HG03439 (cell line): ENCODE results near the gene ANKRD13B.

ENCODE experiments used
- ATAC-seq: cut with Tn5 transposase; IDR thresholded peaks from one replicate; pipeline ENCODE4 v1.9.1; 2021; ENCODE audit warnings: mild to moderate bottlenecking, moderate library complexity; ENCODE audit not compliant: unreplicated experiment

ANKRD13B gene

DNA sequence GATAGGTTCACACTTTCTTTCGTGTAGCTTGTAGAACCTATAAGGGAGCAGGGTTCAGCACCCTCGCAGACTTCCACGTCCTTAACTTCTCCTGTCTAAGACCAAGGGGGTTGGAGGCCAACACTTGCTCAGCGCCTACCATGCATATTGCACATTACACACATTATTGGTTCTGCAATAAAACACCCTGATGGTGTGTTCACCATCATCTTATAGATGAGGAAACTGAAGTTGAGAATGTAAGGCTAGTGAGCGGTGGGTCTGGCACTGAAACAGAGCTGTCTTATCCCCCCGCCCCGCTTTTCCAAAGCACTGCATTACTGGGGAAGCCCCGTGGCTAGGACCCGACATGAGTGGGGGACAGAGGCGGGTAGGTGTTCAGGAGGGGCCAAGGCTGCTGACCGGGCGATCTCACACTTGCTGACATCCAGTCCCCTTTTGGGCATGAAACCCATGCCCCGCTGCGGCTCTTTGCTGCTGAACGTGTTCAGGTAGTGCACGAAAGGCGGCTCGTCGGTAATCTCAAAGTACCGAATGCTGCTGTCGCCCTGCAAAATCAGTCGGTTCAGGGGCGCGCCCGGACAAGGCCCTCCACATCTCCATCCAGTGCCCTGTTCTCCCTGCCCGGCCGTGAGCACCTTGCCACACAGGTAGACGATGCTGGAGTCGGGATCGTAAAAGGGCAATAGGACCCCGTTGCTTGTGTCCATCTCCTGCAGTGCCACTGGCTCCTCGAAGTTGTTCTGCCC lies 23.5 kb downstream of the ANKRD13B start:
- no peak for ATAC-seq

- ATAC-seq, result peak; percentile 45
These were observed 24.2 kb downstream of the ANKRD13B start for GRCh38 chr17:29617125-29617480.

- ATAC-seq, result peak; percentile 4
These were observed 24.7 kb downstream of the ANKRD13B start for GRCh38 chr17:29617481-29618271.

DNA sequence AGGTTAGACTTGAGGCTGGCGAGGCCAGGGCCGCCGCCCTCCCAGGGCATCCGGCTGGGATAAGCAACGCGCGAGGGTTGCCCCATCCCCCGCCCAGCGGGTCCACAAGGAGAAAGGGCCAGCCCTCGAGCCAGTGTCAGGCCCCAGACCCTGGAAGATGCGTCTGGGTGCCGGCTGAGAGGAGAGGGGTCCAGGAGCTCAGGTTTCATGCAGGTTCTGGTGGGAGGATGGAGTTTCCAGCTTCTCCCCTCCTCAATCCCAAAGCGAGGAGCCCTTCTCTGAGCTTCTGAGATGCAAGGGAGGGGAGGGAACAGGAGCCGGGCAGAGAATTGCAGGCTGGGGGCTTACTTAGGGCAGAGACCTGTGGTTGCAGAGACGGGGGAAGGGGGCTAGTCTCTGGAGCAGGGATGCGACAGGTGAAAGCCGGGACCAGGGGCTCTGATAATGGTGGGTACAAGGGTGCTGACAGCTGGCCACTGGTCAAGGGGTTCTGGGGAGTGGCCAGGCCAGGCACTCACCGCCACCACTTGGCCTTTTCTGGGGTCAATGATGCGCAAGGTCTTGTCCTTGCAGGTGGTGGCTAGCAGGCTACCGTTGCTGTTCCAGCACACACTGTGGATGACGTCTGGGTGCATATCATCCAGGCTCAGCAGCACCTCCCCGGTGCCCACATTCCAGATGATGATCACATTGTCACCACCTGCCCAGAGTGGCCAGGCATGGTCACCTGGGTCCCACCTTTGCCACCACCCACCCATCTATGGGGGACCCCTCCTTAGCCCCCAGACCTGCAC lies 25.5 kb downstream of the ANKRD13B start:
- ATAC-seq, result no peak

DNA sequence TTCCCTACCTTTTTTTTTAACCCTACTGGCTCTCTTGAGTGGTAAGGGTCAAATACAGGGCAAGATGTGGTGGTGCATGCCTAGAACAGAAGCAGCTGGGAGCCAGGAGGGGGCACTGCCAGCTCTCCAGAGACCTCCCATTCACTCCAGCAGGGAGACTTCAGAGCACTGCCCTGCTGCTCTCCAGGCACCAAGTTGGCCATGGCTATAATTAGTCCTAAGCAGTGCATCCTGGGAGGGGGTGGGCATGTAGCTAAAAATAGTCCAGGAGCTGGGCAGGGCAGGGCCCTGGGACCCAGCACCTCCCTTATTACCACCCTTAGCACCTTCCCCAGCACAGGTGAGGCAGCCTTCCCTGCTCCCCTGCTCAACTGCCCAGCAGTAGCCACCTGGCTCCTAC lies 26.3 kb downstream of the ANKRD13B start:
- ATAC-seq, result no peak

DNA sequence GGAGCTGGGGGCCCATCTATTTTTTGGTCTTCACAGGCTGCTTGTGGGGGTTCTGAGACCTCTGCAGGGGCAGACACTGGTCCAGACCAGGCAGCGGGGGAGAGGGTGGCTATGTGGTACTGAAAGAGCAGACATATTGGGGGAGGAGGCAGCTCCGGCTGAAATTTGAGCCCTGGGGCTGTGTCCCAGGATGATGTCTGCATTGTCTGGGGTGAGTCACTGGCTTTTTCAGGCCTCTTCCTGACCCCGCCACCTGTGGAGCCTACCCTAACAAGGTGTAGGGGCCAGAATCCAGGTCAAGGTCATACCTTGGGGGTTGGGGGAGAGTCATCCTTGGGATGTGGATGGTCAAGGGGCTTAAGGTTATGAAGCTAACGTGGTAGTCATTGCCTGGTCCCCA lies 27.3 kb downstream of the ANKRD13B start:
- ATAC-seq, result no peak

- no peak for ATAC-seq
These were observed 28.0 kb downstream of the ANKRD13B start for GRCh38 chr17:29620779-29621500.

DNA sequence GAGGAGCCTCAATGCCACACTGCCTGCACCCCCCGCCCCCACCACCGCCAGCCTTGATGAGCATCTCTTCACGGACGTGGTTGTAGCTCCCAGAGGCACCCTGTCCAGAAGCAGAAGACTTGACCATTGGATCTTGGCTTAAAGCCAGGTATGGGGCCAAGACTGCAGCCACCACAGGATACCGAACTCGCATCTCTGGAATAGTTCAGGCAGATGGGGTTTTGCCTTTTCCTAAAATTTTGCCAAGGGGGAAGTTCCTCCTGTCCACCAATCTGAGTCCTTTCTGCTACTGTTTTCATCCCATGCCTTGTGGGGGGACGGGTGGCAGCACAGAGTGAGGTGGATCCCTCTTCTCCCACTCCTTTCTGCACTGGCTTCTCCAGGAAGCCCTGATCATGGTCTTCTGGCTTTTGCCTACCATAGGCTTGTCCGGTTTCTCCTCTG lies 28.8 kb downstream of the ANKRD13B start:
- ATAC-seq, result no peak

DNA sequence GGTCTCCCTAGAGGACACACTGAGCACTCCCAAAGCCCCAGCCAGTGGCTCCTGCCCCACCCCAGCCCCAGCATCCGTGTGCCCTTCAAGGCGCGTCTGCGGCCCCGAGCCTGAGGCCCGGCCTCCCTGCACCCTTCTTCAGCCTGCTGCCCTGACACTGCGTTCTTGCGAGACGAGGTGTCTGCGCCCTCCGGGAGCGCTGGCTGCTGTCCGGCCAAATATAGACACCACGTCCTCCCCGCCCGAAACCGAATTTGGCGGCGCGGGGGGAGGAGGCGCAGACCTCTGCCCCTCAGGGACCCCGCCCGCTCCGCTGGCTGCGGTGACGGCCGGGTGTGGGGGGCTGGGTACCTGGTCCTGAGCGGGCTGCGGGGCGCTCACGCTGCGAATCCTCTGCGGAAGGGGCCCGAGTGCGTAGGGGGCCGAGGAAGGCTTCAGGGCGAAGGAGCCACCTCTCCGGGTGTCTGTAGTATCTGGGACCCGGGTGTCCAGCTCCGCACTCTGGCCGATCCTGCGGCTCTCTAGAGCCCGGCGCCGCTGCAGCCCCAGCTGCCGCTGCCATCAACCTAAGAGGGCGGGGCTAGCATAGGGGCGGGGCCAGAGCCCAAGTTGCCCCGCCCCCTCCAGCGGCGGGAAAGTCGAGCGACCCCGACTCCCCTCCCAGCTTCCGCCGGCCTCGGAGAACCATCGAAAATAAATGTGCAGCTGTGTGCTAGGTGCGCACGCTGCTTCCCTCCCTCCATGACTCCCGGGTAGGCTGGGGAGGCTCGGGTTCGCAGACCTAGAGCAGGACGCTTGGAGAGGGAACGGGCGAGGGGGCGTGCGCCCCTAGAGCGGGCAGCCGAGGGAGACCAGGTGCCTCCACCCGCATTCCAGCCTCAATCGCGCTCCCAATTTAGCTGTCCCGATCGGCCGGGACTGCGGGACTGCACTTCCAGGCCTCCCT lies 29.7 kb downstream of the ANKRD13B start, which contains the start of gene CORO6:
Gene CORO6, minus strand, starts transcription at position 576 of the 946 bp plus-strand sequence. CDS start 1,491 bp downstream, outside the sequence.
- ATAC-seq, result peak; percentile 47

DNA sequence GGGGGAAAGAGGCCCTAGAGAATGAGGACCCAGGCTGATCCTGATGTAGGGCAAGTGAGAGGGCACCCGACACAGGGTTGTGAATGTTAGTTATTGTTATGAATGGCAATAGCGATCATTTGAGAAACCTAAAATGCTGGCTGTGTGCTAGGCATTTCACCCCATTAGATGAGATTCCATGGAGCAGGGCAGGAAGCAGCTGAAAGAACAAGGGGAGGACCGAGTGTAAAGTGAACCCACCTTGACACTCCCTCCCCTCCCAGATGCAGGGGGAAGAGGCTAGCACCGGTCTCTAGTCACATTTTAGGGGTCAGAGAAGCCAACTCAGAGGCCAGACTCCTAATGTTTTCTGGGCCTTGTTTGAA lies 30.3 kb downstream of the ANKRD13B start:
- no peak for ATAC-seq

- ATAC-seq, result no peak
These were observed 31.7 kb downstream of the ANKRD13B start for GRCh38 chr17:29624586-29624985.

DNA sequence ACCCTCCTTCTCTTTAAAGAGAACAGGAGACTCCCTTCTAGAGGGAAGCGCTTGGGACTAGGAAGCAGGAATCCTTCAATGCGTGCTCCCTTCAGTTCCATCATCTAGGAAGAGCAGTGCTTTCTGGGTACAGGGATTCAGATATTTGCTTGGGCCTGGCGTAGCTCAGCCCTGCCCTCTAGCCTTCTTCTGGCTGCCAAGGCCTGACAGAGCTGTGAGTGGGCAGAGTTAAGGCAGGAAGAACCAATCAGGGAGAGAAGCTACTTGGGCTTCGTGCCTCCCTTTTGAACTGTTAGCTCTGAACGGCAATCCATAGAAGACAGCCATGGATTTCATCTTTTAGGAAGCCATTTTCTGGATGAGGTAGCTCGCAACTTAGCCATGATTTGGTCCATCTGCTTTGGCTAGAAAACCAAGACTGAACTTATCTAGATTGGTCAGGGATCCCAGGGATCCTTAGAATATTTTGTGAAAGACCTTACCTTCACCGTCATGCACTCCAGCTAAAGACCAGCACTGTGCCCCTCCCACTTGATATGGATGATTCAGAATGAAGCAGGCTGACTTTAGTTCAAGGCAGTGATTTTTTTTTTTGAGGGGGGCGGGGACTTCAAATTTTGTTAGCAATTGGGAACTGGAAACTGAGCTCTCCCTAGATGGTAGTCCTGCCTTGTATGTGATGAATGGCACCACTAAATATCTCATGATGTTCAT lies 32.3 kb downstream of the ANKRD13B start:
- no peak for ATAC-seq

DNA sequence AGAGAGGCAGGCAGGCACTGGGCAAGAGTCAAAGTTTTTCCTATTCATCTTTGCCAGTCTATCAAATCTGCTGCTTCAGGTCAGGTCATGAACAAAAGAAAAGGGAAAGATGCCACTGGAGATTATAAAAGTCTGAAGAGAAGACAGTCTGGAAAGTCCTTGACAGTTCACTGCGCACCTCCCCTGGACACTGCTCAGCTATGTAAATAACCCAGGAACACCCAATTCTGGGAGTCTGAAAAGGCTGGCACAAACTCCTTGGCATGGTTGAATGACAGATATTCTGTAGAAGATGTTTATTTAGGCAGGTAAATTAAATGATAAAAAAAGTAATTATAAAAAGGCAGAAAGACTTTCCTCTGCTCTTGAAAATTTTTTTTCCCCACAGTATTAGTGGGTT lies 35.0 kb downstream of the ANKRD13B start:
- no peak for ATAC-seq

DNA sequence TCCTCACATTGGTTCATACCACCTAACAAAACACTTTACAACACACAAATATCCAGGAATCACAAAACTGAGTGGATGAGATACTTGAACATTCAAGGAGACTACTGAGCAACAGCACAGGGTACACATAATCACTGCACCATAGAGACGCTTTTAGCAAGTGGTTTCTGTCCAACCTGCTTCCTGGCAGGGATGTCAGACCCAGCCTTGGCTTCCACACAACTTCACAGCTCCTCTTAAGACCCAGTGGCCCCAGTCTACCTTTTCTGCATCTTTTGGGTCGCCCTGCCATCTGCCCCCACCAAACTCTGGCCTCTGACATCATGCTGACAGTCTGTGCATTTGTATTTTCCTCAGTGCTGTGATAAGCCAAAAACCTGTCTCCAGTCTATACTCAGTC lies 35.7 kb downstream of the ANKRD13B start:
- ATAC-seq, result no peak

DNA sequence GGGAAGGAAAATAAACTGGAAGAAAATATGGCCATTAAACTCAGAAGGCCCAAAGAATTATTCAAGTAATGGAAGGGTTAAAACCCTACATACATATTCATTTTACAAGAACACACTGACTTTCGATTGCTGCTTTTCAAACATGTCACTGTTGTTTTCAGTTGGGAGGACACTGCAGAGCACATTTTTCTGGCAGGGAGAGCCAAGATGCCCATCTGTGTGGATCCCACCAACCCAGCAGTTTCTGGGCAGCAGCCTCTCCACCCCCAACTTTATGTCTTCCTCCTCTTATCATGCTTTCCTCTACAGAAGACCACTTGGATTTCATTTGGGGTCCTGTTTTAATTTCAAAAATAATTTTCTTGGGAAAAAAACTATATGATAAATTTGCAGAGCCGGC lies 36.9 kb downstream of the ANKRD13B start:
- ATAC-seq, result no peak

- ATAC-seq, result no peak
These were observed 37.8 kb downstream of the ANKRD13B start for GRCh38 chr17:29630630-29631193.

- no peak for ATAC-seq
These were observed 41.0 kb downstream of the ANKRD13B start for GRCh38 chr17:29633886-29634285.

DNA sequence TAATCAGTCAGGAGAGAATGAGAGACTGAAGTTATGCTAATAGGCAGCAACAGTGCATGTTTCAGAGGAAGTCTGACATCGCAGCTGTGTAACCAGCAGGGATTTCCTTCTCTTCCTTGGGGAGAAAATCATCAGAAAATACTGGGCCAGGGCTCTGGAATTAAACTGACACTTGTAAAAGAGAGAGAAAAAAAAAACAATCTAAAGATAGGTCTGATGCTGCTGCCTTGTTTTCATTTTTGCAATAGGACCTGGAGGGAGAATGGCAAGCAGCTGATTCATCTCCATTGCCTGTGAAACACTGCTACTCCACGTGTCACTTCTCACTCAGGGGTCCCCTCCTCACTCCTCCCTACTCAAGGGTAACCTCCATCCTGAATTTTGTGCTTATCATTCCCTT lies 47.5 kb downstream of the ANKRD13B start:
- ATAC-seq, result no peak
